Measurements from ENCODE around the gene FAF1.
"Not testable (repeated sequence)": the region's sequence is repeated elsewhere in the genome, so short reads cannot be mapped to it uniquely, and the experiment has no call there.

FAF1 gene

GRCh38 chr1:50959913-50960844 is at the start of gene FAF1:
Gene FAF1, minus strand, starts transcription at chr1:50960267. Its CDS starts 456 bp downstream, at chr1:50959811.
- DNase-seq, result peak; percentile 100

GRCh38 chr1:51009381-51009780 is 49.3 kb upstream of the FAF1 start:
- DNase-seq, result no peak

GRCh38 chr1:51005549-51005948 is 45.5 kb upstream of the FAF1 start:
- not testable (repeated sequence) for DNase-seq

GRCh38 chr1:51002516-51002915 is 42.4 kb upstream of the FAF1 start:
- DNase-seq, result no peak

- no peak for DNase-seq
Observed at GRCh38 chr1:51000651-51001050, 40.6 kb upstream of the FAF1 start.

- DNase-seq, result peak; percentile 18
Observed at GRCh38 chr1:51000160-51000559, 40.1 kb upstream of the FAF1 start.

- not testable (repeated sequence) for DNase-seq
Observed at GRCh38 chr1:50999375-50999774, 39.3 kb upstream of the FAF1 start.

GRCh38 chr1:50996083-50996482 is 36.0 kb upstream of the FAF1 start:
- DNase-seq, result no peak

- DNase-seq, result peak; percentile 30
Observed at GRCh38 chr1:50995651-50996050, 35.6 kb upstream of the FAF1 start.

GRCh38 chr1:50994997-50995396 is 34.9 kb upstream of the FAF1 start:
- DNase-seq, result no peak

- no peak for DNase-seq
Observed at GRCh38 chr1:50993645-50994044, 33.6 kb upstream of the FAF1 start.

- no peak for DNase-seq
Observed at GRCh38 chr1:50992532-50993318, 32.7 kb upstream of the FAF1 start.

- no peak for DNase-seq
Observed at GRCh38 chr1:50989694-50990093, 29.6 kb upstream of the FAF1 start.

- DNase-seq, result no peak
Observed at GRCh38 chr1:50986653-50987052, 26.6 kb upstream of the FAF1 start.

- no peak for DNase-seq
Observed at GRCh38 chr1:50985094-50985493, 25.0 kb upstream of the FAF1 start.

- no peak for DNase-seq
Observed at GRCh38 chr1:50983219-50983802, 23.2 kb upstream of the FAF1 start.

- no peak for DNase-seq
Observed at GRCh38 chr1:50982611-50983010, 22.5 kb upstream of the FAF1 start.

- no peak for DNase-seq
Observed at GRCh38 chr1:50981741-50982140, 21.7 kb upstream of the FAF1 start.

GRCh38 chr1:50980505-50980904 is 20.4 kb upstream of the FAF1 start:
- no peak for DNase-seq

GRCh38 chr1:50979937-50980336 is 19.9 kb upstream of the FAF1 start:
- DNase-seq, result no peak

- DNase-seq, result peak; percentile 82
Observed at GRCh38 chr1:50978852-50979781, 19.1 kb upstream of the FAF1 start.

- peak; percentile 96 for DNase-seq
Observed at GRCh38 chr1:50978144-50978851, 18.2 kb upstream of the FAF1 start.
